Ovary (tissue), 9 donors: ENCODE measurements around the gene ALPK3. TPM values are rescaled to one million over a fixed set of nuclear protein-coding genes. Genes with fewer than 3 reads are reported as not detected.

Experiments
- DNase-seq, 5 donors: peaks; one replicate each; pipeline ENCODE4 v3.0.0-alpha.2; 2019 to 2020
- H3K27ac ChIP-seq, 2 donors: fragments of 200-600 bp; one replicate each; pipeline versions ENCODE4 v1.5.1 to v1.8.0; 2019 to 2022
- H3K27me3 ChIP-seq: fragments of 200-600 bp; one replicate; pipeline ENCODE4 v1.8.0; 2022
- H3K36me3 ChIP-seq: fragments of 200-600 bp; sonication (generic); one replicate; pipeline ENCODE4 v1.5.1; 2019
- H3K4me1 ChIP-seq: one replicate; pipeline ENCODE4 v1.8.1; 2013; ENCODE audit warnings: mild to moderate bottlenecking, moderate library complexity; ENCODE audit not compliant: insufficient read depth
- H3K4me3 ChIP-seq: fragments of 200-600 bp; sonication (generic); one replicate; pipeline ENCODE4 v1.5.1; 2017
- H3K9me3 ChIP-seq, 2 donors: fragments of 200-600 bp in 1 of 2; sonication (generic) in 1 of 2; one replicate each; pipeline versions ENCODE4 v1.5.1 to v1.8.1; 2013 to 2019; ENCODE audit warnings: mild to moderate bottlenecking in 1 of 2, moderate library complexity in 1 of 2
- CTCF ChIP-seq, 3 donors: fragments of 450-650 bp in 2 of 3; fragments of 200-600 bp in 1 of 3; IDR thresholded peaks; one replicate each; pipeline versions ENCODE4 v1.5.1 to v1.8.0; 2016 to 2022; ENCODE audit warnings: antibody characterized with exemption in 3 of 3, mild to moderate bottlenecking in 1 of 3
- EP300 ChIP-seq: sonication (generic); formaldehyde crosslinking; IDR thresholded peaks from one replicate; pipeline ENCODE4 v1.6.1; 2017; ENCODE audit warnings: antibody characterized with exemption
- POLR2A ChIP-seq: fragments of 450-650 bp; IDR thresholded peaks from one replicate; pipeline ENCODE4 v1.6.1; 2017; ENCODE audit warnings: antibody characterized with exemption, mild to moderate bottlenecking, moderate library complexity
- WGBS, 3 donors: extraction: QIAGEN DNeasy Blood & Tissue Kit in 1 of 3; methylation state at CpG; one replicate each; pipeline versions ENCODE4 v1.1.5 to v1.1.7; 2013 to 2017; 5-methylcytosine and 5-hydroxymethylcytosine counted together
- intact Hi-C, 4 donors: fragments of 100-400 bp; cut with DNase I; formaldehyde crosslinking; loops; one replicate each; pipeline versions ENCODE4 v1.11.0 to v1.15.1; 2022 to 2023
- polyA plus RNA-seq, 2 donors: library from polyadenylated mRNA; stranded (reverse); fragments of 200-250 nt in 1 of 2; fragments of 350-450 nt in 1 of 2; fragmentation: Illumina TruSeq in 1 of 2; extraction: RNeasy Lipid Tissue Mini Kit (QIAGEN cat#74804) in 1 of 2; gene quantifications; one replicate each; pipeline ENCODE4 v1.2.3, GENCODE V29; 2013 to 2014
- total RNA-seq, 7 donors: library from RNA; depleted of rRNA in 2 of 7; stranded (reverse); fragments of >200 nt in 2 of 7; fragmentation: NEBNext Ultra II Directional in 3 of 7; extraction: Animal tissue kit (Norgen Biotek cat#: 25700) in 3 of 7; gene quantifications; one replicate each; pipeline versions ENCODE4 v1.1.0 to v1.2.4, GENCODE V29; 2016 to 2023
- donor health status: DM: no; HTN: no; CAD: no; lungs with moderate emphysema.
- donor health status: DM: no; HTN: no; CAD: no.
- donor health status: Bipolar disorder and iron deficiency.
- donor health status: DM: yes; HTN: yes; CAD: no.
- donor health status: DM: no; HTN: no; CAD: no.
- donor health status: DM: yes; HTN: yes; CAD: no.

The ALPK3 gene
- total and polyA plus RNA-seq, 9 donors = 0.48 to 2.8 (median 1.0) TPM

GRCh38 chr15:84871428-84871985 lies 54.4 kb downstream of the ALPK3 start:
- intact Hi-C loops = no loop called here
- WGBS, 3 donors = 95 to 98% (median 96%) methylated on average over 9 of the region's 9 CpGs
- H3K4me1 ChIP-seq = peaks cover 1% of the 10 kb centered on the region

GRCh38 chr15:84872009-84872910 lies 55.1 kb downstream of the ALPK3 start:
- intact Hi-C loops = no loop called here
- TF ChIP-seq EP300 (no peak), CTCF (IDR thresholded peaks at IDR 0.05) (no peak), POLR2A (no peak)
- DNase-seq = no peak
- Histone ChIP-seq H3K36me3 (no peaks in the 10 kb centered on the region), H3K4me3 (no peak overlapping the region), H3K27me3 (no peaks in the 10 kb centered on the region), H3K4me1 (peaks cover 1% of the 10 kb centered on the region), H3K27ac (no peak overlapping the region), H3K9me3 (no peaks in the 10 kb centered on the region)
- 88 to 95% (median 89%) methylated on average over 17 of the region's 17 CpGs for WGBS, 3 donors

More at GRCh38 chr15:84871428-84871985, 54.4 kb downstream of the ALPK3 start:
- TF ChIP-seq EP300 (no peak), CTCF (IDR thresholded peaks at IDR 0.05) (no peak), POLR2A (no peak)
- no peak for DNase-seq
- H3K27me3 ChIP-seq = no peaks in the 10 kb centered on the region
- H3K36me3 ChIP-seq = no peaks in the 10 kb centered on the region
- no peak overlapping the region for H3K4me3 ChIP-seq
- H3K27ac ChIP-seq = no peak overlapping the region
- H3K9me3 ChIP-seq = no peaks in the 10 kb centered on the region

GRCh38 chr15:84873997-84874396 lies 56.8 kb downstream of the ALPK3 start:
- DNase-seq = no peak
- Histone ChIP-seq H3K36me3 (no peaks in the 10 kb centered on the region), H3K27me3 (no peaks in the 10 kb centered on the region), H3K27ac (no peak overlapping the region), H3K4me1 (peaks cover 1% of the 10 kb centered on the region), H3K4me3 (no peak overlapping the region), H3K9me3 (no peaks in the 10 kb centered on the region)
- intact Hi-C loops = no loop called here
- TF ChIP-seq CTCF (IDR thresholded peaks at IDR 0.05) (no peak), POLR2A (no peak), EP300 (no peak)
- 17 to 36% (median 20%) methylated on average over 7 of the region's 7 CpGs for WGBS, 3 donors

- no peak overlapping the region for H3K4me3 ChIP-seq
- H3K27ac ChIP-seq = no peak overlapping the region
- TF ChIP-seq EP300 (no peak), CTCF (IDR thresholded peaks at IDR 0.05) (no peak), POLR2A (no peak)
- H3K27me3 ChIP-seq = no peaks in the 10 kb centered on the region
- DNase-seq = no peak
- WGBS, 3 donors = 86 to 90% (median 87%) methylated on average over 5 of the region's 5 CpGs
- intact Hi-C loops = no loop called here
- H3K36me3 ChIP-seq = no peaks in the 10 kb centered on the region
- H3K9me3 ChIP-seq = no peaks in the 10 kb centered on the region
- peaks cover 1% of the 10 kb centered on the region for H3K4me1 ChIP-seq
These were observed 58.0 kb downstream of the ALPK3 start for GRCh38 chr15:84874981-84875699.
